Activated CD4-positive, CD25-positive, alpha-beta regulatory T cell treated with anti-CD3 and anti-CD28 coated beads, Interleukin-2, amount 50 U/mL, for 24 hours (primary cell): Measurements from ENCODE around the gene ETFBKMT.
"Not testable (repeated sequence)": the region's sequence is repeated elsewhere in the genome, so short reads cannot be mapped to it uniquely, and the experiment has no call there.

Experiments
- ATAC-seq, 2 donors: fragments of 150-1000 bp; cut with Tn5 transposase; one replicate each; pipeline ENCODE4 v1.10.0; 2021; ENCODE audit warnings: mild to moderate bottlenecking in 1 of 2, moderate library complexity in 1 of 2

The ETFBKMT gene

GRCh38 chr12:31658471-31659086, 909 bp upstream of the ETFBKMT start:
- peak; percentile 1 to 7 for ATAC-seq

GRCh38 chr12:31662176-31662849, 2.8 kb downstream of the ETFBKMT start:
- no peak for ATAC-seq

GRCh38 chr12:31663576-31663975, 4.1 kb downstream of the ETFBKMT start:
- ATAC-seq = no peak

- ATAC-seq = no peak
Observed at GRCh38 chr12:31664038-31664437, 4.5 kb downstream of the ETFBKMT start.

GRCh38 chr12:31669020-31669419, 9.5 kb downstream of the ETFBKMT start:
- no peak for ATAC-seq

GRCh38 chr12:31669582-31669981, 10.1 kb downstream of the ETFBKMT start:
- not testable (repeated sequence) for ATAC-seq

- no peak for ATAC-seq
Observed at GRCh38 chr12:31672521-31672920, 13.0 kb downstream of the ETFBKMT start.

GRCh38 chr12:31682136-31682962, 22.9 kb downstream of the ETFBKMT start:
- ATAC-seq = peak; percentile 85 to 93

- ATAC-seq = no peak
Observed at GRCh38 chr12:31685801-31686200, 26.3 kb downstream of the ETFBKMT start.

- peak in 1 of 2 donors; percentile 36 for ATAC-seq
Observed at GRCh38 chr12:31687101-31687527, 27.6 kb downstream of the ETFBKMT start.

- ATAC-seq = not testable (repeated sequence)
Observed at GRCh38 chr12:31689921-31690320, 30.4 kb downstream of the ETFBKMT start.

GRCh38 chr12:31702047-31702446, 42.6 kb downstream of the ETFBKMT start:
- ATAC-seq = no peak

- no peak for ATAC-seq
Observed at GRCh38 chr12:31705621-31706020, 46.1 kb downstream of the ETFBKMT start.

GRCh38 chr12:31708118-31708517, 48.6 kb downstream of the ETFBKMT start:
- ATAC-seq = not testable (repeated sequence)

- ATAC-seq = no peak
Observed at GRCh38 chr12:31710021-31710818, 50.7 kb downstream of the ETFBKMT start.

- no peak for ATAC-seq
Observed at GRCh38 chr12:31712877-31713276, 53.4 kb downstream of the ETFBKMT start.

GRCh38 chr12:31714406-31715271, 55.2 kb downstream of the ETFBKMT start:
- no peak for ATAC-seq

- ATAC-seq = no peak
Observed at GRCh38 chr12:31715283-31715825, 55.9 kb downstream of the ETFBKMT start.

- not testable (repeated sequence) for ATAC-seq
Observed at GRCh38 chr12:31716998-31717397, 57.5 kb downstream of the ETFBKMT start.

- ATAC-seq = not testable (repeated sequence)
Observed at GRCh38 chr12:31718542-31719198, 59.2 kb downstream of the ETFBKMT start.

GRCh38 chr12:31722580-31722979, 63.1 kb downstream of the ETFBKMT start:
- ATAC-seq = no peak
